GM21381 (cell line): ENCODE measurements around the gene SPOCK3.
A peak's percentile ranks its signal among the peaks of the same experiment; 100 is the strongest.

Experiments
- ATAC-seq: cut with Tn5 transposase; IDR thresholded peaks from one replicate; pipeline ENCODE4 v1.9.1; 2021; ENCODE audit warnings: mild to moderate bottlenecking, moderate library complexity; ENCODE audit not compliant: unreplicated experiment

SPOCK3 gene

GRCh38 chr4:167041524-167041923 is 192.8 kb downstream of the SPOCK3 start:
- no peak for ATAC-seq

GRCh38 chr4:167035390-167035789 is 198.9 kb downstream of the SPOCK3 start:
- ATAC-seq = no peak

- no peak for ATAC-seq
Measured at GRCh38 chr4:167034983-167035382, 199.3 kb downstream of the SPOCK3 start.

- no peak for ATAC-seq
Measured at GRCh38 chr4:167032871-167033270, 201.4 kb downstream of the SPOCK3 start.

GRCh38 chr4:167031534-167032156 is 202.6 kb downstream of the SPOCK3 start:
- ATAC-seq = no peak

GRCh38 chr4:167028976-167029375 is 205.3 kb downstream of the SPOCK3 start:
- no peak for ATAC-seq

- ATAC-seq = no peak
Measured at GRCh38 chr4:167025670-167026069, 208.6 kb downstream of the SPOCK3 start.

GRCh38 chr4:167023364-167023925 is 210.8 kb downstream of the SPOCK3 start:
- ATAC-seq = no peak

- peak; percentile 67 for ATAC-seq
Measured at GRCh38 chr4:167021545-167022155, 212.6 kb downstream of the SPOCK3 start.

GRCh38 chr4:167020410-167020809 is 213.9 kb downstream of the SPOCK3 start:
- ATAC-seq = no peak

- no peak for ATAC-seq
Measured at GRCh38 chr4:167014944-167015343, 219.3 kb downstream of the SPOCK3 start.

GRCh38 chr4:167003326-167003725 is 231.0 kb downstream of the SPOCK3 start:
- ATAC-seq = no peak

GRCh38 chr4:167000141-167000852 is 234.0 kb downstream of the SPOCK3 start:
- no peak for ATAC-seq

- ATAC-seq = no peak
Measured at GRCh38 chr4:166996216-166996615, 238.1 kb downstream of the SPOCK3 start.

GRCh38 chr4:166994686-166995085 is 239.6 kb downstream of the SPOCK3 start:
- ATAC-seq = no peak

GRCh38 chr4:166991006-166991561 is 243.2 kb downstream of the SPOCK3 start:
- no peak for ATAC-seq

GRCh38 chr4:166989886-166990285 is 244.4 kb downstream of the SPOCK3 start:
- ATAC-seq = no peak

GRCh38 chr4:166987026-166987425 is 247.3 kb downstream of the SPOCK3 start:
- ATAC-seq = no peak

GRCh38 chr4:166981847-166982246 is 252.4 kb downstream of the SPOCK3 start:
- no peak for ATAC-seq

- ATAC-seq = no peak
Measured at GRCh38 chr4:166980419-166980818, 253.9 kb downstream of the SPOCK3 start.

- no peak for ATAC-seq
Measured at GRCh38 chr4:166977596-166977995, 256.7 kb downstream of the SPOCK3 start.

- no peak for ATAC-seq
Measured at GRCh38 chr4:166972071-166972470, 262.2 kb downstream of the SPOCK3 start.
